ENCODE results near the gene SLC22A7.

The SLC22A7 gene

DNA sequence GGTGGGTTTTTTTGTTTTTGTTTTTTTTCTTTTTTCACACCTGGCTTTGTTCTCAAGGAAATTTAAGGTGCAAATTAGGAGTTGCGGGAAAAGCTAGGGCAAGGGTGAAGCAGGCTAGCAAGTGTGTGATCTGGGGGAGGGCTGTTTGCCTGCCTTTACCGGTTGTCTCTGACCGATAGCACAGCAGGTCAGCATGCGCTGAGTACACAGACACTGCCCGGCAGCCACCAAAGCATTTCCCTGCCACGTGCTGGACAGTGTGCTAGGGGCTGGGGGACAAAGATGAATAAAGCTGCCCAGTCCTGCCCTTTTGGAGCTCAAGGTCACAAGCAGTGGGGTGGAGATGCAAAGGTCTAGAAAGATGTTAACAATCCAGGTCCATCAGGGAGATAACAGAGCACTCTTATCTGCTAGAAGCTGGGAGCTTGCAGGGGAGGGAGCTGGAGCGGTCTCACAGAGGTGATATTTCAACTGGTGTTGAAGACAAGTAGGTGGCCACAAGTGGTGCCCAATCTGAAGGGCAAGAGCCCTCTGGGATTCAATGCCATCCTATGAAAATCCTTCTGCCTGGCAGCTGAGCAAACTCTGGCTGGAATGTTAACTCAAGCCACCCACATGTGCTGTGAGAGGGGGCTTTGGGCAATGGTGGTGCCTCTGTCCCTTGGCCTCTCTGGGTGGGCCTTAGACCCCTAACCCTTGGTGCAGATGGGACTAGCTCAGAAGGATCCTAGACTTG lies 30.3 kb upstream of the SLC22A7 start:
- no peak for DNase-seq

DNA sequence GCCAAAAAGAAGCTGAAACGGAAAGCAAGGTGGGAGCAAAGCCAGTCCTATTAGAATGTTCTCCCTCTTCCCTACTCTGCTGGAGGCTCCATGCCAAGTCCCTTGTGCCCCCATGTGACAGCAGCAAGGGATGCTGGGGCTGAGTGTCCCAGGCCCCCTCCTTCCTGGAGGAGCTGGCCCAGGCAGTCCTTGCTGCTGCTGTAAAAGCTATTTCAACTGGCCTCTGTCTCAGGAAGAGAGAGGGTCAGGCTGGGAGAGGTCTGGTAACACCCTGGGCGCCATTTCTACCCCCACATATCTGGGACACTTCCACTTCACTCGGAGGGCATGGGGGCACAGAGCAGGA lies 29.7 kb upstream of the SLC22A7 start:
- no peak for DNase-seq

- DNase-seq = no peak
Observed at GRCh38 chr6:43268782-43269272, 29.2 kb upstream of the SLC22A7 start.

DNA sequence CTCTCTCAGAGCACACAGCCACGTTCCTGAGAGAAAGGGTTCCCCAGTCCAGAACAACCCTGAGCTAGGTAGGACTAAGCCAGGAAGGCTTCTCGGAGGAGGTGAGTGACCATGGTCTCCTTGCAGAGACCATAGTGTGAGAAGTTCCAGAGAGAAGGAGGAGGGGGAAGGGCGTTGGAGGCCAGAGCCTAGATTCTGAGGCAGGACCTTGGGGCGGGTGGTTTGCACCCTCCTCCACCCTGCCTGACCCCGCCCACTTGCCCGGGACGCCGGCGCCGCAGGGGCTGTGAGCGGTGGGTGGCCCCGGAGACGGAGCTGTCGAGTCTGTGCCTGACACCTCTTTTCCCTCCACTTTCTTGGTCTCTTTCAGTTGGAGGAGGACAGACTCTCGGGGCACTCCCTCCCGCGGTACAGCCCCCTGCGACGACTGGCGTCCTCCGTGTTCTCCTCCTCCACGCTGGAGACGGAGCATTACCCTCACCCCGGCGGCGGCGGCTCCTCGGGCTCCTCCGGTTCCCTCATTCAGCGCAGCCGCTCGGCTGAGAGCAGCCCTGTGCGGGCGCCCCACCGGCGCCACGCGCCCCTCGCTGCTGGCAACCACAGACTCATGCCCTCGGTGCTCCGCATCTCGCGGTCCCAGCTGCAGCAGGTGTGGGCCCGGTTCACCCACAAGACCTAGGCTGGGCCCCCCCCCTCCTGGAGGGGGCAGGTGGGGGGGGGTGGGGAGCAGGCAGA lies 28.6 kb upstream of the SLC22A7 start:
- DNase-seq = peak; percentile 53

DNA sequence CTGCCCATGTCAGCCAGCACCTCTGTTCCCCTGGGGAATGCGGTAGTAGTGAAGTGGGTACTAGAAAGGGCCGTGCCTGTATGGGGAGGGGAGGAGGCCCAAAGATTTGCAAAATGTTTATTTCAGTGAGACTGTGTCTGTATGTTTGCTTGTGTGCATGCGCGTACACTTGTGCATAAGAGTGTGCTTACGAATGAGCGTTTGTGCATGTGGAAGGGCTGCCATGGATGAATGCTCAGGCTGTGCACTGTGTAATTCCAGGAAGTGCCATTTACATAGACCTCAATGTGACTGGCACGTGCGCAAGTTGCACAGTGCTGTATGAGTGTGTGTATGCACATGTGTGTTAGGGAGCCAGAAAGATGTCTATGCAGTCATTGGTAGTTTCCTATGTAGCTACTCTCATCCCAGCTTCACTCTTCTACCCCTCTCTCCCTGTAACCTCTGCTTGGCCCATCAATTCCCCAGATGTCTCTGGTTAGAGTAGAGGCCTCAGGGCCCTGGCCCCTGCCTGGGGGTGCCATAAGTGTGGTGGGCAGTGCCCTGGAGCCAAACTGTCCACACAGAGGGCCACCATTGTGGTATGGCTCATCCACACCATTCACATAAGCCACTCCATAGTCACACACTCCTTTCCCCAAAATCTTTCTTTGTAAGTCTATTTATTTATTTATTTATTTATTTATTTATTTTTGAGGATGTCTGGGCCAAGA lies 26.8 kb upstream of the SLC22A7 start:
- DNase-seq = no peak

DNA sequence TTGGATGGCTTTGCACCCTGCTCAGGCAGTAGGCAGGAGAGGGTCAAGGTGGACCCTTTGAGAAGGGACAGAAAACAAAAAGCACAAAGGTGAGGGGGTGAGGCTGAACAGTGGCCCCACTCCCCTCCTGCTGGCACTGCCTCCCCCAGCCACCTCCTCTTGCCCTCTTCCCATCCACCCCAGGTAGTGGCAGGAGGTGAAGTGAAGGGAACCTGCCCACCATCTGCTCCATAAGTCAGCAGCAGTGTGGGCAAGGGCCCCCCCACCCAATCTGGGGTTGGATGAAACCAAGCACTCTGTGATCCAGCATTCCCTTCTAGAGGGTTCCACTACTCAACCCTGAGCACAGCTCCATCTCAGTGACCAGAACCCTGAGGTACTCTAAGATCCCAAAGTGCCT lies 26.1 kb upstream of the SLC22A7 start:
- DNase-seq = no peak

DNA sequence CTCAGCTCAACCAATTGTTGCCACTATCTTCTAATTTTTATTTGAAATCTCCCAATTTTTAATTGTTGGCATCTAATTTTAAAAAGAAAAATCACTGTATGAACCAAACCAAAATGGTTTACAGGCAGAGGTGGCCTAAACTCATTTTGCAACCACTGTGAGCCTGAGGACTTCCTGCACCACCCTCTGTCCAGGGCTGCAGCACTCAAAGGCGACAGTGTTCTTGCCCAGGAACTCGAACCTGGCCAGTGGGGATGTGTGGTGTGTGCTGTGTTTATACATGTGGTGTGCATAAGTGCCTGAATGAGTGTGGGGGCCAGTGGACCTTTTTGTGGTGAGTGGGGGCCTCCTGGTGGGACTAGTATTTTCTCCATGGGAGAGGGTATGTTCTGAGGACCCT lies 24.4 kb upstream of the SLC22A7 start:
- no peak for DNase-seq

DNA sequence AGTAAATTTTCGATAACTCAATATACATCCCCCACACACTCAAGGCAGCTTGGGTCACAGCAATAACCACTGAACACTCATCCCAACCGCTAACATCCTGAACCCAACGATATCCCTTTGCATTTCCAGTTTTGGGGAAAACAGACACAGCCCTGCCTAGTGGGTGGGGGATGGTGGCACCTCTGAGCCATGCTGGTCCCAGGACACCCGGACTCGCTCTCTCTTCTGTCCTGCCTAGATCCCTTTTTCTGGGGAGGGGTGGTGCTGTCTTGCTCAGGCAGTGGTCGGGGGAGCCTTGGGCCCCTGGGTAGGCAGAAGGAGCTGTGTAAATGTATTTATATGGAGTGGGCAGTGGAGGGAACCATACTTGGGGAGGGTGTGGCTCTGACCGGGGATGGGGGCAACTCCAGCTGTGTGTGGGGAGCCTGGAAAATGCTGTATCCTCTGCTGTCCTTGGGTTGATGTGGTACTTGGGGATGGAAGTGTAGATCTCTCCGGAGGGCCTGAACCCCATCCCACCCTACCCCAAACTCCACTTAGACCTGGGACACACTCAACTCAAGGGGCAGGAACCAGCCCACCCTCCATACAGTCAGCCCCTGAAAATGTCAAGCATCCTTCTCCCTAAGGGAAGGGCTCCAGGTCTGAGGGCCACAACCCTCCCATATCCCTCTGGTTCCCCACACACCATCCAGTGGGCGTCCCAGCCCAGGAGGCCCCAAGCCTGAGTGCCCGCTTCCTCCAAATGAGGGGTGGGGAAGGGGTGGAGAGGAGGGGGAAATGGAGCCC lies 23.7 kb upstream of the SLC22A7 start:
- DNase-seq = no peak

GRCh38 chr6:43274916-43275597 lies 23.0 kb upstream of the SLC22A7 start:
- peak; percentile 48 for DNase-seq

GRCh38 chr6:43275801-43276576 lies 22.1 kb upstream of the SLC22A7 start:
- DNase-seq = no peak

- DNase-seq = no peak
Observed at GRCh38 chr6:43276577-43277305, 21.3 kb upstream of the SLC22A7 start.

GRCh38 chr6:43277306-43277642 lies 20.8 kb upstream of the SLC22A7 start:
- no peak for DNase-seq

DNA sequence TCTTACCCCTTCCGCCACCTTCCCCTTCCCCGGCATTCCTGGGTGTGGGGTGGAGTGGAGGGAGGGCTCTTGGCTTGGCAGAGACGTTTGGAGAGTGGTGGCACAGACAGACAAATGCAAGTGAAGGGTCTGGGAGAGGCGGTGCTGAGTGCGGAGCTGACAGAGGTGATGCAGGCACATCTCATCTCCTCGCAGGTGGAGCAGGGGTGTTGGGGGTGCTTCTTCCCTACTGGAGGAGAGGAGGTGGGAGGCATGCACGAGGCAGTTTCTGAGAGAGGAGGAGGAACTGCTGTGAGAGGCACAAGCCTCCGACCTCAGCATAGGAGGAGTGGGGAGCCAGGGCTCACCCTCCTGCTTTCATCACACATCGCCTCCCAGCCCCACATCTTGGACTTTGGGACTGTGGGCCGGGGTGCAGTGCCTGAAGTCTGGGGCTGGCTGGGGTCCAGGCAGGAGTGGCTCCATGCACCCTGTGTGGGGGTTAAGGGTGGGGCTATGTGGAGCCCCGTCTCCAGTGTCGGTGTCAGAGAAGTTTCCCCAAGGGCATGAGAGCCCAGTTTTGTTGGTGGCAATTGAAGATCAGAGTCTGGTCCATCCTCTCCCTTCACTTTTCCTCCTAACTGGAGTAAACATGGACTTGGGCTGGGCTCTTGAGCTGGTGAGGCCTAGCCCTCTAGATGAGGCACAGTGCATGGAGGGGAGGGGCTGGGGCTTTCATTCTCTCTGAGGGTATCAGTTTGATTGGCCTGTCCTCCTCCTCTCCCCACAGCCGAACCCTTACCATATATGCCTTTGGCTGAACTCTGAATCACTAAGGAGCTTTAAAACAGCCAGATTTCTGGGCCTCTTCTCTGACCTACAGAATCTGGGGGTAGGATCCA lies 20.2 kb upstream of the SLC22A7 start:
- DNase-seq = no peak

DNA sequence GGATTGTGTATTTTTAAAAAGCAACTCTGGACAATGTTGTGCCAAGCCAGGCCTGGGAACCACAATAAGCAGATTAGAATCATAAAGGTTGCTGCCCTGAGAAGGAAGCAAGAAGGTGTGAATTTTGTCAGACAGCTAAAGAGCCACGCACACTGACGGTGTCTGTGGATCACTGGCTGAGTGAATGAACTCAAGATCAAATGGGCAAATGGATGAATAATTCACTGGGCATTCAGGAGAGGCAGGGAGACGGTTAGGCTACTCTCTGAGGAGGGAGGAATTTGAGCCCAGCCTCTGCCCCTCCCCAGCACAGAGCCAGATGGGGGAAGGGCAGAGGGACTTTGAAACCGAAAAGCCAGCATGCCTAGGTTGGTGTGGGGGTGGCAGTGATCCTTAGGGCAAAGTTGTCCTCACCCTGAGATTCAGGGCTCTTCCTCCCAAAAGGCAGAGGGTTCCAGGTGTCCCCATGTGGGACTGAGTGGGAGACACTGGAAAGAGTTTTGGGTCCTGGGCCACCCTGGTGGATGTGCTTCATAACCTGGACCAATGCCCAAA lies 19.5 kb upstream of the SLC22A7 start:
- no peak for DNase-seq

DNA sequence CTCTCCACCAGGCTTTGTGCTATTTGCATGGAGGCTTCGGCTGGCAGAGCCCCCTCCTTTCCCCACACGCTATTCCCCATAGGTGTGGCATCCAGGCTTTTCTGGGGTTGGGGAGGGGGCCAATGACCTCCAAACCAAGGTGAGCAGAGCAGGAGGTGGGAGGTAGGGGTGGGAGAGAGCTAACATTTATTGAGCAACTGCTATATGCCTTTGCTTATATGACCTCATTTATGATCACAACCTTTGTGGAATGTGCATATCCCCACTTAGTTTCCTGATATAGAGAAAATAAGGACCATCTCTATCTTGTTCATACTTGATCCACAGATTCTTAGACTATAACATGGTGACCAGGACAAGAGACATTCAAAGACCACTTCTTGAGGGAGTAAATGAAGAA lies 17.8 kb upstream of the SLC22A7 start:
- DNase-seq = no peak

DNA sequence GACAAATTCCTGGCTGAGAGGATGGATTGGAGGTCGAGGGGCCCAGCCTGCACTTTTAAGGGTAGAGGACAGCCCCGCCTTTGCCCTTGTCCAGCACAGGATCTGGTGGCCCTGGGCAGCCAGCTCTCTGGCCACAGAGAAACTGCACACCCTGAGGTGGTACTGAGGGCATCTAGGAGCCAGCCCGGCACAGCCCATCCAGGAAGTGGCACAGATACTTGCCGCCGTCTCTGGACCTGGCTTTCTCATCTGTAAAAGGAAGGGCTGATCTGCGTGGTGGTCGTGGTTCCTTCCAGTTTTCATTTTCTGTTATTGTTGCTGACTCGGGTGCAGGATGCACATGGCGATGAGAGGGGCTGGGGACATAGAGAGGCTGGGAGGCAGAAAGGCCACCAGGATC lies 16.0 kb upstream of the SLC22A7 start:
- DNase-seq = no peak

DNA sequence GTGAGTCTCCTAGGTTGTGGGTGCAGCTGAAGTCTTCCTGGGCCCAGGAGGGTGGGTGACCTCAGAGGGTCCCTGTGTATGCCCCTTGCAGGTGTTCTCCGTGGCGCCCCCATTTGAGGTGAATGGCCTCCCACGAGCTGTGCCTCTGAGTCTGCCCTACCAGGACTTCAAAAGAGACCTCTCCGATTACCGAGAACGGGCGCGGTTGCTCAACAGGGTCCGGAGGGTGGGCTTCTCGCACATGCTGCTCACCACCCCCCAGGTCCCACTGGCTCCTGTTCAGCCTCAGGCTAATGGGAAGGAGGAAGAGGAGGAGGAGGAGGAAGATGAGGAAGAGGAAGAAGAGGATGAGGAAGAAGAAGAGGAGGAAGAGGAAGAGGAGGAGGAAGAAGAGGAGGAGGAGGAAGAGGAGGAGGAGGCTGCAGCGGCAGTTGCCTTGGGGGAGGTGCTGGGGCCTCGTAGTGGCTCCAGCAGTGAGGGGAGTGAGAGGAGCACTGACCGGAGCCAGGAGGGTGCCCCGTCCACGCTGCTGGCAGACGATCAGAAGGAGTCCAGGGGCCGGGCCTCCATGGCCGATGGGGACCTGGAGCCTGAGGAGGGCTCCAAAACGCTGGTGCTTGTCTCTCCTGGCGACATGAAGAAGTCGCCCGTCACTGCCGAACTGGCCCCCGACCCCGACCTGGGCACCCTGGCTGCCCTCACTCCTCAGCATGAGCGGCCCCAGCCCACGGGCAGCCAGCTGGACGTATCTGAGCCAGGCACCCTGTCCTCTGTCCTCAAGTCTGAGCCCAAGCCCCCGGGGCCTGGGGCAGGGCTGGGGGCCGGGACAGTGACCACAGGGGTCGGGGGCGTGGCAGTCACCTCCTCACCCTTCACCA lies 15.2 kb upstream of the SLC22A7 start:
- DNase-seq = no peak

DNA sequence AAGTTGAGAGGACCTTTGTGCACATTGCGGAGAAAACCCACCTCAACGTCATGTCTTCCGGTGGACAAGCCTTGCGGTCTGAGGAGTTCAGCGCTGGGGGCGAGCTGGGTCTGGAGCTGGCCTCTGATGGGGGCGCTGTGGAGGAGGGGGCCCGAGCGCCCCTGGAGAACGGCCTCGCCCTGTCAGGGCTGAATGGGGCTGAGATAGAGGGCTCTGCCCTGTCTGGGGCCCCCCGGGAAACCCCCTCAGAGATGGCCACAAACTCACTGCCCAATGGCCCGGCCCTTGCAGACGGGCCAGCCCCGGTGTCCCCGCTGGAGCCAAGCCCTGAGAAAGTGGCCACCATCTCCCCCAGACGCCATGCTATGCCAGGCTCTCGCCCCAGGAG lies 14.6 kb upstream of the SLC22A7 start:
- no peak for DNase-seq

DNA sequence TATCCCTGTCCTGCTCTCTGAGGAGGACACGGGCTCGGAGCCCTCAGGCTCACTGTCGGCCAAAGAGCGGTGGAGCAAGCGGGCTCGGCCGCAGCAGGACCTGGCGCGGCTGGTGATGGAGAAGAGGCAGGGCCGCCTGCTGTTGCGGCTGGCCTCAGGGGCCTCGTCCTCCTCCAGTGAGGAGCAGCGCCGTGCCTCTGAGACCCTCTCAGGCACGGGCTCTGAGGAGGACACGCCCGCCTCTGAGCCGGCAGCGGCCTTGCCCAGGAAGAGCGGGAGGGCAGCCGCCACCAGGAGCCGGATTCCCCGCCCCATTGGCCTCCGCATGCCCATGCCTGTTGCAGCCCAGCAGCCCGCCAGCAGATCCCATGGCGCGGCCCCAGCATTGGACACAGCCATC lies 14.2 kb upstream of the SLC22A7 start:
- no peak for DNase-seq

Measured in activated CD8-positive, alpha-beta memory T cell treated with anti-CD3 and anti-CD28 coated beads, Interleukin-2, amount 50 U/mL, for 4 hours (primary cell).